Measurements from ENCODE around the gene TRABD2A. TPM values are rescaled to one million over a fixed set of nuclear protein-coding genes. Genes with fewer than 3 reads are reported as not detected.
A peak's percentile ranks its signal among the peaks of the same experiment; 100 is the strongest.

TRABD2A gene
- total RNA-seq, 1 experiment from 2014 or later: 1.7 TPM

DNA sequence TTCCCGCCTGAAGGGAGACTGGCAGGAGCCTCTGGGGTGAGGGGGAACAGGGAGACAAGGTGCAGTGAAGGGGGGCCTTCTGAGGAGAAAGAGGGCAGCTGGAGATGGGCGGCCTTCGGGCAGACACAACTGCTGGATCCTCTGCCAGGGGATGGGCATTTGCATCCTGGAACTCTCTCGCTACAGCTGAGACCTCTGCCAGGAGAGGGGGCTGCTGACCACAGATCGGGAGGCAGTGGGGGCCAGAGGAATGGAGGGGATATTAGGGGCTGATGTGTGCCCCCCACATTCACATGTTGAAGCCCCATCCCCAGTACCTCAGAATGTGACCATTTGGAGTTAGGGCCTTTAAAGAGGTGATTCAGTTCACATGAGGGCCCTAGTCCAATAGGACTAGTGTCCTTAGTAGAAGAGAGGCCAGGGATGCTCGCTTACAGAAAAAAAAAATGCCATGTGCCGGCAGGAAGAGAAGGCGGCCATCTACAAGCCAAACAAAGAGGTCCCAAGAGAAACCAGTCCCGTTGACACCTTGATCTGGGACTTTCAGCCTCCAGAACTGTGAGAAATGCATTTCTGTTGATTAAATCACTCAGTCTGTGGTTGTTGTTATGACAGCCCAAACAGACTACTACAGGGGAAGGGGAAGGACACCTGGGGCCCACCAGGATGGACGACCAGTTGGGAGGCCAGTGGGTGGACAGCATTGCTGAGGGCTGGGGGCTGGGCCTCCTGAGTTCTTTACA, 50.0 kb downstream of the TRABD2A start:
- Histone ChIP-seq H3K18ac (ENCODE audit: insufficient read length, low read depth, low read length) (peak overlapping the region; percentile 17), H4K20me1 (ENCODE audit: control insufficient read depth, insufficient read depth, insufficient read length) (no peaks in the 10 kb centered on the region), H3K4me1 (ENCODE audit: insufficient read depth, low read length) (peaks cover 5% of the 10 kb centered on the region; the same call in 1 of the 2 replicates), H3K4ac (ENCODE audit: low read depth, low read length) (no peak overlapping the region), H3K23me2 (ENCODE audit: insufficient read length, low read depth, low read length, poor library complexity, severe bottlenecking) (no peaks in the 10 kb centered on the region), H3K56ac (ENCODE audit: insufficient read length, low read depth, low read length) (no peak overlapping the region), H3K27ac (ENCODE audit: insufficient read length, low read depth, low read length) (no peak overlapping the region), H3K9me3 (ENCODE audit: control insufficient read depth, low read depth, low read length) (no peaks in the 10 kb centered on the region), H2BK15ac (ENCODE audit: low read depth, low read length) (no peak overlapping the region), H3T11ph (ENCODE audit: low read length) (no peak overlapping the region), H3K27me3 (ENCODE audit: insufficient read depth, low read length) (no peaks in the 10 kb centered on the region), H4K91ac (ENCODE audit: insufficient read length, low read depth, low read length) (no peak overlapping the region), H3K23ac (ENCODE audit: insufficient read length, low read depth, low read length) (no peak overlapping the region), H2AK5ac (ENCODE audit: insufficient read length, low read length) (no peak overlapping the region), H2BK5ac (ENCODE audit: insufficient read length, low read length) (no peak overlapping the region), H3K79me2 (ENCODE audit: insufficient read depth, low read length) (no peaks in the 10 kb centered on the region), H2BK20ac (ENCODE audit: low read depth, low read length, poor library complexity, severe bottlenecking) (no peak overlapping the region), H2BK12ac (ENCODE audit: insufficient read length, low read depth, low read length) (no peak overlapping the region), H3K79me1 (ENCODE audit: insufficient read depth, low read depth, low read length, poor library complexity, severe bottlenecking) (no peaks in the 10 kb centered on the region), H2AFZ (ENCODE audit: low read length) (no peak overlapping the region), H3K4me2 (ENCODE audit: insufficient read depth, insufficient read length, low read length) (no peak overlapping the region), H3K14ac (ENCODE audit: insufficient read depth, low read length) (no peak overlapping the region), H4K5ac (ENCODE audit: insufficient read length, low read depth, low read length) (no peak overlapping the region), H2BK120ac (ENCODE audit: low read depth, low read length, poor library complexity, severe bottlenecking) (no peak overlapping the region), H4K8ac (replicated peaks; ENCODE audit: insufficient read length, low read depth, low read length) (no peak overlapping the region), H3K9ac (ENCODE audit: extremely low read depth, insufficient read length, low read length) (no peak overlapping the region)
- Mint-ChIP-seq H3K4me1 (peaks cover 10 to 16% of the 10 kb centered on the region in 2 experiments), H3K27ac (no peak overlapping the region; a peak in 1 of 7 replicates), H3K4me3 (no peak overlapping the region), H3K27me3 (ENCODE audit: low read depth) (peaks cover 33% of the 10 kb centered on the region), H3K36me3 (ENCODE audit: insufficient read depth in 1 of 3, low read depth in 3 of 3) (peaks cover 0 to 3% (median 3%) of the 10 kb centered on the region in 3 experiments; a peak in 3 of 7 replicates), H3K9me3 (peaks cover 3 to 4% of the 10 kb centered on the region in 2 experiments)
- WGBS (ENCODE audit: extremely low coverage, insufficient read length, low lambda C conversion rate): no CpG with 5 or more reads among the region's 10 CpGs
- TF ChIP-seq, protein P1, sequence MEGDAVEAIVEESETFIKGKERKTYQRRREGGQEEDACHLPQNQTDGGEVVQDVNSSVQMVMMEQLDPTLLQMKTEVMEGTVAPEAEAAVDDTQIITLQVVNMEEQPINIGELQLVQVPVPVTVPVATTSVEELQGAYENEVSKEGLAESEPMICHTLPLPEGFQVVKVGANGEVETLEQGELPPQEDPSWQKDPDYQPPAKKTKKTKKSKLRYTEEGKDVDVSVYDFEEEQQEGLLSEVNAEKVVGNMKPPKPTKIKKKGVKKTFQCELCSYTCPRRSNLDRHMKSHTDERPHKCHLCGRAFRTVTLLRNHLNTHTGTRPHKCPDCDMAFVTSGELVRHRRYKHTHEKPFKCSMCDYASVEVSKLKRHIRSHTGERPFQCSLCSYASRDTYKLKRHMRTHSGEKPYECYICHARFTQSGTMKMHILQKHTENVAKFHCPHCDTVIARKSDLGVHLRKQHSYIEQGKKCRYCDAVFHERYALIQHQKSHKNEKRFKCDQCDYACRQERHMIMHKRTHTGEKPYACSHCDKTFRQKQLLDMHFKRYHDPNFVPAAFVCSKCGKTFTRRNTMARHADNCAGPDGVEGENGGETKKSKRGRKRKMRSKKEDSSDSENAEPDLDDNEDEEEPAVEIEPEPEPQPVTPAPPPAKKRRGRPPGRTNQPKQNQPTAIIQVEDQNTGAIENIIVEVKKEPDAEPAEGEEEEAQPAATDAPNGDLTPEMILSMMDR (conservative IDR thresholded peaks at IDR 0.05): peak; percentile 40; the same call in 2 of the 3 replicates
- DNase-seq: no peak
